DOHH2 (cell line): Measurements from ENCODE around the gene ARNT2.

Experiments used
- H3F3A ChIP-seq: fragments of 200-600 bp; sonication (generic), shearing (Covaris generic); 2 replicates; pipeline ENCODE4 v1.6.0; 2016; ENCODE audit warnings: antibody characterized with exemption, mild to moderate bottlenecking; ENCODE audit not compliant: control insufficient read depth, insufficient read depth
- H3K27ac ChIP-seq: fragments of 200-600 bp; sonication (generic); 2 replicates; pipeline ENCODE4 v1.5.1; 2014; ENCODE audit warnings: low read depth, mild to moderate bottlenecking, low read length, moderate library complexity
- H3K27me3 ChIP-seq: fragments of 200-600 bp; sonication (generic); 2 replicates; pipeline ENCODE4 v1.6.1; 2014; ENCODE audit warnings: mild to moderate bottlenecking, low read length, mixed read lengths; ENCODE audit not compliant: control insufficient read depth
- H3K36me3 ChIP-seq: fragments of 200-600 bp; sonication (generic); 2 replicates; pipeline ENCODE4 v1.6.1; 2014; ENCODE audit warnings: mild to moderate bottlenecking, low read length, moderate library complexity, mixed read lengths; ENCODE audit not compliant: control insufficient read depth
- H3K4me1 ChIP-seq: fragments of 200-600 bp; sonication (generic); 2 replicates; pipeline ENCODE4 v1.6.1; 2014; ENCODE audit warnings: mild to moderate bottlenecking, low read length, mixed read lengths; ENCODE audit not compliant: control insufficient read depth
- H3K4me2 ChIP-seq: fragments of 200-600 bp; sonication (generic); 2 replicates; pipeline ENCODE4 v1.6.0; 2014; ENCODE audit warnings: mild to moderate bottlenecking, low read length, moderate library complexity
- H3K4me3 ChIP-seq: fragments of 200-600 bp; sonication (generic); 2 replicates; pipeline ENCODE4 v1.5.1; 2014; ENCODE audit warnings: mild to moderate bottlenecking, low read length, mixed read lengths
- H3K79me2 ChIP-seq: fragments of 200-600 bp; sonication (generic); 2 replicates; pipeline ENCODE4 v1.6.1; 2014; ENCODE audit warnings: mild to moderate bottlenecking, low read length, mixed read lengths; ENCODE audit not compliant: control insufficient read depth
- H3K9me2 ChIP-seq: fragments of 200-600 bp; sonication (generic); replicated peaks from 2 replicates; pipeline ENCODE4 v1.6.1; 2014; ENCODE audit warnings: mild to moderate bottlenecking, low read length, mixed read lengths; ENCODE audit not compliant: control insufficient read depth
- H3K9me3 ChIP-seq: fragments of 200-600 bp; sonication (generic); 2 replicates; pipeline ENCODE4 v1.6.1; 2014; ENCODE audit warnings: antibody characterized with exemption, low read length, mixed read lengths; ENCODE audit not compliant: control insufficient read depth, insufficient read depth
- H4K20me1 ChIP-seq: fragments of 200-600 bp; sonication (generic); 2 replicates; pipeline ENCODE4 v1.6.0; 2014; ENCODE audit warnings: low read depth, mild to moderate bottlenecking, antibody characterized with exemption, low read length, moderate library complexity; ENCODE audit not compliant: control insufficient read depth, insufficient read depth
- EZH2phosphoT487 ChIP-seq: fragments of 200-600 bp; sonication (generic); IDR thresholded peaks from 2 replicates; pipeline ENCODE4 v1.6.1; 2017; ENCODE audit warnings: borderline replicate concordance, mild to moderate bottlenecking, antibody characterized with exemption, low read length, moderate library complexity, mixed read lengths
- TF ChIP-seq, protein P1 (sequence below): fragments of 200-600 bp; sonication (generic); IDR thresholded peaks from one replicate; pipeline ENCODE4 v1.5.1; 2014; ENCODE audit warnings: antibody characterized with exemption, mild to moderate bottlenecking, low read depth, low read length; ENCODE audit not compliant: poor library complexity, severe bottlenecking

Gene ARNT2

DNA sequence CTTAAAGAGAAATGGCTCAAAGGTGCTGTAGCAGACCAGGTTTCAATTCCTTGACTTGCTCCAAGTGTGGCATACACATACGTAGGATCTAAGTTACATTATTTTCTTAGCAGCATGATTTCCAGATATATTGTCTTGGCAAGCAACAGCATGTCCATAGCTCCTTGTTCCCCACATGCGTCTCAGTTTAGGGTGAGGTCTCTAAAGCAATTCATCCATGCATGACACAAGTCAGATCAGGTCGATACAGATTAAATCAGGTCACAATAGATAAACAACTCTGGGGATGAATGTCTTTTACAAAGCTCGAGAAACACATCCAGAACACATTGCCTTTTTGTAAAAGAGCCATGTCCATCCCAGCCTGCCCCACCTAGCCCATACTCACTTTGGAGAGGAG is 182.0 kb downstream of the ARNT2 start:
- Histone ChIP-seq H3K9me3 (no peaks in the 10 kb centered on the region), H3K4me3 (no peak overlapping the region), H3K4me1 (no peaks in the 10 kb centered on the region), H3K9me2 (no peaks in the 10 kb centered on the region), H3F3A (no peaks in the 10 kb centered on the region), H3K79me2 (no peaks in the 10 kb centered on the region), H3K36me3 (no peaks in the 10 kb centered on the region), H3K4me2 (no peak overlapping the region), H3K27me3 (no peaks in the 10 kb centered on the region), H3K27ac (no peak overlapping the region), H4K20me1 (no peaks in the 10 kb centered on the region)
- TF ChIP-seq, protein P1, sequence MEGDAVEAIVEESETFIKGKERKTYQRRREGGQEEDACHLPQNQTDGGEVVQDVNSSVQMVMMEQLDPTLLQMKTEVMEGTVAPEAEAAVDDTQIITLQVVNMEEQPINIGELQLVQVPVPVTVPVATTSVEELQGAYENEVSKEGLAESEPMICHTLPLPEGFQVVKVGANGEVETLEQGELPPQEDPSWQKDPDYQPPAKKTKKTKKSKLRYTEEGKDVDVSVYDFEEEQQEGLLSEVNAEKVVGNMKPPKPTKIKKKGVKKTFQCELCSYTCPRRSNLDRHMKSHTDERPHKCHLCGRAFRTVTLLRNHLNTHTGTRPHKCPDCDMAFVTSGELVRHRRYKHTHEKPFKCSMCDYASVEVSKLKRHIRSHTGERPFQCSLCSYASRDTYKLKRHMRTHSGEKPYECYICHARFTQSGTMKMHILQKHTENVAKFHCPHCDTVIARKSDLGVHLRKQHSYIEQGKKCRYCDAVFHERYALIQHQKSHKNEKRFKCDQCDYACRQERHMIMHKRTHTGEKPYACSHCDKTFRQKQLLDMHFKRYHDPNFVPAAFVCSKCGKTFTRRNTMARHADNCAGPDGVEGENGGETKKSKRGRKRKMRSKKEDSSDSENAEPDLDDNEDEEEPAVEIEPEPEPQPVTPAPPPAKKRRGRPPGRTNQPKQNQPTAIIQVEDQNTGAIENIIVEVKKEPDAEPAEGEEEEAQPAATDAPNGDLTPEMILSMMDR = no peak
- TF ChIP-seq EZH2phosphoT487 = no peak

GRCh38 chr15:80587007-80587406 is 182.8 kb downstream of the ARNT2 start:
- H3K4me2 ChIP-seq = no peak overlapping the region
- no peaks in the 10 kb centered on the region for H3K4me1 ChIP-seq
- no peaks in the 10 kb centered on the region for H3K9me3 ChIP-seq
- H3K27ac ChIP-seq = no peak overlapping the region
- no peaks in the 10 kb centered on the region for H3K9me2 ChIP-seq
- no peaks in the 10 kb centered on the region for H4K20me1 ChIP-seq
- no peak for TF ChIP-seq EZH2phosphoT487
- TF ChIP-seq, protein P1 = no peak
- no peaks in the 10 kb centered on the region for H3K79me2 ChIP-seq
- no peaks in the 10 kb centered on the region for H3K27me3 ChIP-seq
- no peak overlapping the region for H3K4me3 ChIP-seq
- no peaks in the 10 kb centered on the region for H3F3A ChIP-seq
- no peaks in the 10 kb centered on the region for H3K36me3 ChIP-seq

DNA sequence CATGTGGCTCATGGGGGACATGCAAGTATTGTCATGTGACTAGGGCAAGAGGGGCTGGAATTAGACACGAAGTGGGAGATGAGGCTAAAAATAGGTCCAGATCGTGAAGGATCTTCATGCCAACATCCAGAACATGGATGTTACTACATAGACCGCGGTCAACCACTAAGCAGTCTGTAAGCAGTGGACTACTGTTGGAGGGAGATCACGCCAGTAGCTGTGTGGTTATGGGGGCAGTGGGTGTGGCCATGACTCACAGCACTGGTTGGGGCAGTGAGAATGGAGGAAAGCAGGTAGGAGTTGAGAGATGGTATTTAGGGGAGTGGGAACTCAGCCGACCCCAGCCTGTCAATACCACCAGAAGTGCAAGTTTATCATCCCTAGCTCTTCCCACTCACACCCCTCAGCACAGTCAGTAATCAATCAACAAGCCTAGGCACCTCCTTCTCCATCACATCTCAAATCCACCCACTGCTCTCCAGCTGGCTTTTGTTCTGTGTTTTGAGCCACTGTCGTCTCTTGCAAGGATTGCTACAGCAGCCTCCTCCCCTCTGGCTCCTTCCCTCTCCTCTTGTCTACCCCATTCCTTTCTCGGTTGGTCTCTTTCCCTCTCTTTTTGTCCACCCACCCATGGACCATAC is 183.8 kb downstream of the ARNT2 start:
- no peak overlapping the region for H3K27ac ChIP-seq
- H3K4me2 ChIP-seq = no peak overlapping the region
- H4K20me1 ChIP-seq = no peaks in the 10 kb centered on the region
- no peak for TF ChIP-seq EZH2phosphoT487
- TF ChIP-seq, protein P1 = no peak
- no peaks in the 10 kb centered on the region for H3F3A ChIP-seq
- H3K27me3 ChIP-seq = no peaks in the 10 kb centered on the region
- H3K9me3 ChIP-seq = no peaks in the 10 kb centered on the region
- H3K4me1 ChIP-seq = no peaks in the 10 kb centered on the region
- H3K9me2 ChIP-seq = no peaks in the 10 kb centered on the region
- no peaks in the 10 kb centered on the region for H3K36me3 ChIP-seq
- no peaks in the 10 kb centered on the region for H3K79me2 ChIP-seq
- H3K4me3 ChIP-seq = no peak overlapping the region

DNA sequence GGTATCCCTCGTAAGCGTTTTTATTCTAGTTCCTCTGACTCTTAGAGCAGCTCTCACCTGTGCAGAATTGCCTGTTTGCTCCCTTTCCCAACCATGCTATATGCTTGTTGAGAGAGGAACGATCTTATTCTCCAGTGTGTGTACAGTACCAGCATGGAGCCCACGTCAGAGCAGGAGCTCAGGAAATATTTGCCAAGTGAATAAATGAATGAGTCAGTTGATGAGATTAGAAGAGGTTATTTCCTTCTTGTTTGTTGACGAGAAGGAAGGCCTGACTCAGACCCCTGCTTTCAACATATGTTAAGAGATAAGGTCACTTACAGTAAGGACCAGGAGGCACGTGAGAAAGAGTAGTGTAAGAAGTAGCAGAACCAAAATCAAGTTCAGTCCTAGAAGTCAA is 184.6 kb downstream of the ARNT2 start:
- no peak overlapping the region for H3K4me2 ChIP-seq
- TF ChIP-seq EZH2phosphoT487 = no peak
- H3K36me3 ChIP-seq = no peaks in the 10 kb centered on the region
- H3K9me3 ChIP-seq = no peaks in the 10 kb centered on the region
- no peak overlapping the region for H3K27ac ChIP-seq
- H3K4me3 ChIP-seq = no peak overlapping the region
- no peaks in the 10 kb centered on the region for H3F3A ChIP-seq
- H3K9me2 ChIP-seq = no peaks in the 10 kb centered on the region
- H4K20me1 ChIP-seq = no peaks in the 10 kb centered on the region
- no peaks in the 10 kb centered on the region for H3K27me3 ChIP-seq
- no peaks in the 10 kb centered on the region for H3K4me1 ChIP-seq
- H3K79me2 ChIP-seq = no peaks in the 10 kb centered on the region
